CD8-positive, alpha-beta memory T cell (primary cell): Measurements from ENCODE around the gene IL6ST. TPM values are rescaled to one million over a fixed set of nuclear protein-coding genes. Genes with fewer than 3 reads are reported as not detected.

Source experiments
- CTCF ChIA-PET: fragments of 350-600 bp; sonication (Branson Sonifier 250); formaldehyde crosslinking; loops from one replicate; lab custom pipeline; 2021; ENCODE audit warnings: antibody characterized with exemption; lab: Charles Lee
- POLR2A ChIA-PET: fragments of 350-600 bp; sonication (Branson Sonifier 250); formaldehyde crosslinking; loops from one replicate; lab custom pipeline; 2021; ENCODE audit warnings: antibody characterized with exemption; lab: Charles Lee
- DNase-seq, 5 donors: peaks; one replicate each; pipeline versions ENCODE4 v3.0.0 to v3.0.0-alpha.2; 2020 to 2022; ENCODE audit warnings: mixed read lengths in 1 of 5
- H3K27ac ChIP-seq: one replicate; pipeline ENCODE4 v1.7.0; 2013; ENCODE audit warnings: low read depth, mild to moderate bottlenecking, low read length, moderate library complexity
- H3K27me3 ChIP-seq: 2 replicates; pipeline ENCODE4 v1.7.0; 2013; ENCODE audit warnings: low read length, mild to moderate bottlenecking; ENCODE audit not compliant: insufficient read depth, poor library complexity, severe bottlenecking
- H3K36me3 ChIP-seq: 2 replicates; pipeline ENCODE4 v1.7.0; 2013; ENCODE audit warnings: mild to moderate bottlenecking, low read length, moderate library complexity; ENCODE audit not compliant: insufficient read depth
- H3K4me1 ChIP-seq: 2 replicates; pipeline ENCODE4 v1.7.0; 2013; ENCODE audit warnings: mild to moderate bottlenecking, low read length, moderate library complexity; ENCODE audit not compliant: insufficient read depth
- H3K4me3 ChIP-seq: 2 replicates; pipeline ENCODE4 v1.7.0; 2013; ENCODE audit warnings: mild to moderate bottlenecking, low read length
- H3K9me3 ChIP-seq: 2 replicates; pipeline ENCODE4 v1.7.0; 2013; ENCODE audit warnings: mild to moderate bottlenecking, low read length
- H3K27ac Mint-ChIP-seq, 8 donors: one replicate each; pipeline ENCODE4 v1.8.0; 2020 to 2021; ENCODE audit warnings: mixed read lengths in 8 of 8, mild to moderate bottlenecking in 6 of 8, inconsistent platforms in 3 of 8, moderate library complexity in 3 of 8
- H3K27me3 Mint-ChIP-seq, 2 donors: one replicate each; pipeline ENCODE4 v1.8.0; 2020 to 2021; ENCODE audit warnings: mixed read lengths in 2 of 2, mild to moderate bottlenecking in 1 of 2, moderate library complexity in 1 of 2
- H3K36me3 Mint-ChIP-seq, 3 donors: one replicate each; pipeline ENCODE4 v1.8.0; 2020 to 2021; ENCODE audit warnings: mixed read lengths in 3 of 3, inconsistent platforms in 1 of 3, mild to moderate bottlenecking in 1 of 3
- H3K4me1 Mint-ChIP-seq, 3 donors: one replicate each; pipeline ENCODE4 v1.8.0; 2020 to 2021; ENCODE audit warnings: mixed read lengths in 3 of 3, inconsistent platforms in 1 of 3, mild to moderate bottlenecking in 1 of 3
- H3K4me3 Mint-ChIP-seq, 7 donors: one replicate each; pipeline ENCODE4 v1.8.0; 2020 to 2021; ENCODE audit warnings: mixed read lengths in 7 of 7, mild to moderate bottlenecking in 6 of 7, moderate library complexity in 4 of 7, inconsistent platforms in 2 of 7
- H3K9me3 Mint-ChIP-seq, 5 donors: one replicate each; pipeline ENCODE4 v1.8.0; 2020 to 2022; ENCODE audit warnings: mixed read lengths in 5 of 5, mild to moderate bottlenecking in 3 of 5, moderate library complexity in 2 of 5, inconsistent platforms in 1 of 5
- polyA plus RNA-seq: library from polyadenylated mRNA; unstranded; fragments of 300-500 nt; fragmentation: Illumina TruSeq; gene quantifications from one replicate; pipeline ENCODE4 v1.2.3, GENCODE V29; 2021
- total RNA-seq, 2 experiments: library from RNA; stranded (reverse); gene quantifications; one replicate each; pipeline ENCODE4 v1.2.3, GENCODE V29; 2021

Gene IL6ST
- total and polyA plus RNA-seq, 3 experiments from 2014 or later = 18.1 to 60.0 (median 52.2) TPM

- no peak overlapping the region for H3K27ac Mint-ChIP-seq
- CTCF ChIA-PET = no interaction called here
- H3K4me1 Mint-ChIP-seq = peaks cover 40 to 76% (median 63%) of the 10 kb centered on the region in 3 donors
- H3K36me3 Mint-ChIP-seq = peaks cover 0 to 18% (median 1%) of the 10 kb centered on the region in 3 donors
- no peaks in the 10 kb centered on the region for H3K27me3 Mint-ChIP-seq
- no peaks in the 10 kb centered on the region for H3K9me3 Mint-ChIP-seq
- no peak for DNase-seq
- H3K36me3 ChIP-seq = no peaks in the 10 kb centered on the region
- peak overlapping the region; percentile 29 for H3K4me3 ChIP-seq
- no peaks in the 10 kb centered on the region for H3K27me3 ChIP-seq
- H3K4me3 Mint-ChIP-seq = no peak overlapping the region
- POLR2A ChIA-PET = no interaction called here
- peaks cover 59% of the 10 kb centered on the region for H3K4me1 ChIP-seq
- H3K9me3 ChIP-seq = no peaks in the 10 kb centered on the region
- no peak overlapping the region for H3K27ac ChIP-seq
These were observed 9.6 kb downstream of the IL6ST start for GRCh38 chr5:55985181-55985580.

GRCh38 chr5:55983986-55984385 is 10.8 kb downstream of the IL6ST start:
- Mint-ChIP-seq H3K27me3 (no peaks in the 10 kb centered on the region), H3K36me3 (peaks cover 0 to 27% (median 4%) of the 10 kb centered on the region in 3 donors), H3K4me3 (no peak overlapping the region), H3K27ac (peak overlapping the region in 2 of 8 donors; percentile 21 to 68), H3K9me3 (no peaks in the 10 kb centered on the region), H3K4me1 (peaks cover 33 to 72% (median 56%) of the 10 kb centered on the region in 3 donors)
- ChIA-PET CTCF (no interaction called here), POLR2A (no interaction called here)
- H3K36me3 ChIP-seq = no peaks in the 10 kb centered on the region
- peaks cover 65% of the 10 kb centered on the region for H3K4me1 ChIP-seq
- H3K27me3 ChIP-seq = no peaks in the 10 kb centered on the region
- H3K4me3 ChIP-seq = no peak overlapping the region
- H3K9me3 ChIP-seq = no peaks in the 10 kb centered on the region
- H3K27ac ChIP-seq = no peak overlapping the region
- DNase-seq = no peak

GRCh38 chr5:55982957-55983381 is 11.8 kb downstream of the IL6ST start:
- Histone ChIP-seq H3K36me3 (no peaks in the 10 kb centered on the region), H3K9me3 (no peaks in the 10 kb centered on the region), H3K27ac (no peak overlapping the region), H3K4me1 (peaks cover 74% of the 10 kb centered on the region), H3K4me3 (peak overlapping the region; percentile 37), H3K27me3 (no peaks in the 10 kb centered on the region)
- peak overlapping the region in 1 of 8 donors; percentile 32 for H3K27ac Mint-ChIP-seq
- H3K9me3 Mint-ChIP-seq = no peaks in the 10 kb centered on the region
- peaks cover 35 to 77% (median 57%) of the 10 kb centered on the region in 3 donors for H3K4me1 Mint-ChIP-seq
- H3K4me3 Mint-ChIP-seq = no peak overlapping the region
- ChIA-PET POLR2A (interaction anchor here (0.5 to 0.6 kb wide), 3 partner anchors 11 to 75 kb away, joined by 3 to 10 read pairs (median 3); no protein-coding TSS in a partner anchor), CTCF (interaction anchor here (0.8 to 1.2 kb wide), 4 partner anchors 9 to 219 kb away, joined by 4 to 6 read pairs (median 6); no protein-coding TSS in a partner anchor)
- H3K27me3 Mint-ChIP-seq = no peaks in the 10 kb centered on the region
- peaks cover 0 to 32% (median 6%) of the 10 kb centered on the region in 3 donors for H3K36me3 Mint-ChIP-seq
- DNase-seq = peak in 1 of 5 donors; percentile 47

- H3K27ac ChIP-seq = no peak overlapping the region
- no peaks in the 10 kb centered on the region for H3K27me3 Mint-ChIP-seq
- peaks cover 64% of the 10 kb centered on the region for H3K4me1 ChIP-seq
- no peaks in the 10 kb centered on the region for H3K27me3 ChIP-seq
- no peaks in the 10 kb centered on the region for H3K9me3 ChIP-seq
- H3K9me3 Mint-ChIP-seq = no peaks in the 10 kb centered on the region
- peaks cover 10 to 43% (median 36%) of the 10 kb centered on the region in 3 donors for H3K4me1 Mint-ChIP-seq
- ChIA-PET CTCF (interaction anchor here (0.8 kb wide), 1 partner anchor 227 kb away, joined by 3 read pairs; no protein-coding TSS in a partner anchor), POLR2A (no interaction called here)
- H3K4me3 Mint-ChIP-seq = no peak overlapping the region
- peaks cover 0 to 63% (median 14%) of the 10 kb centered on the region in 3 donors for H3K36me3 Mint-ChIP-seq
- no peak for DNase-seq
- peak overlapping the region in 1 of 8 donors; percentile 27 for H3K27ac Mint-ChIP-seq
- H3K4me3 ChIP-seq = no peak overlapping the region
- peaks cover 30% of the 10 kb centered on the region for H3K36me3 ChIP-seq
These were observed 21.5 kb downstream of the IL6ST start for GRCh38 chr5:55973296-55973695.

- H3K36me3 ChIP-seq = peaks cover 21% of the 10 kb centered on the region
- H3K4me1 ChIP-seq = peaks cover 40% of the 10 kb centered on the region
- H3K4me1 Mint-ChIP-seq = peaks cover 10 to 31% (median 22%) of the 10 kb centered on the region in 3 donors
- ChIA-PET POLR2A (no interaction called here), CTCF (no interaction called here)
- peak overlapping the region in 2 of 8 donors; percentile 76 for H3K27ac Mint-ChIP-seq
- H3K36me3 Mint-ChIP-seq = peaks cover 0 to 56% (median 18%) of the 10 kb centered on the region in 3 donors
- no peak overlapping the region for H3K27ac ChIP-seq
- H3K4me3 Mint-ChIP-seq = no peak overlapping the region
- H3K27me3 Mint-ChIP-seq = no peaks in the 10 kb centered on the region
- H3K9me3 ChIP-seq = no peaks in the 10 kb centered on the region
- DNase-seq = no peak
- H3K27me3 ChIP-seq = no peaks in the 10 kb centered on the region
- no peak overlapping the region for H3K4me3 ChIP-seq
- H3K9me3 Mint-ChIP-seq = no peaks in the 10 kb centered on the region
These were observed 24.8 kb downstream of the IL6ST start for GRCh38 chr5:55969956-55970355.

- H3K4me1 Mint-ChIP-seq = peaks cover 8 to 16% (median 9%) of the 10 kb centered on the region in 3 donors
- H3K36me3 ChIP-seq = peaks cover 26% of the 10 kb centered on the region
These were observed 28.5 kb downstream of the IL6ST start for GRCh38 chr5:55966284-55966683.

GRCh38 chr5:55965525-55965924 is 29.2 kb downstream of the IL6ST start:
- Histone ChIP-seq H3K4me3 (no peak overlapping the region), H3K4me1 (peaks cover 12% of the 10 kb centered on the region), H3K27me3 (no peaks in the 10 kb centered on the region), H3K27ac (no peak overlapping the region), H3K9me3 (no peaks in the 10 kb centered on the region), H3K36me3 (peaks cover 33% of the 10 kb centered on the region)
- ChIA-PET CTCF (no interaction called here), POLR2A (no interaction called here)
- Mint-ChIP-seq H3K4me3 (no peak overlapping the region), H3K27me3 (no peaks in the 10 kb centered on the region), H3K36me3 (peaks cover 0 to 62% (median 13%) of the 10 kb centered on the region in 3 donors), H3K9me3 (no peaks in the 10 kb centered on the region), H3K27ac (no peak overlapping the region), H3K4me1 (peaks cover 4 to 11% (median 4%) of the 10 kb centered on the region in 3 donors)
- DNase-seq = no peak

More at GRCh38 chr5:55966284-55966683, 28.5 kb downstream of the IL6ST start:
- POLR2A ChIA-PET = no interaction called here
- CTCF ChIA-PET = no interaction called here
- Mint-ChIP-seq H3K27me3 (no peaks in the 10 kb centered on the region), H3K4me3 (no peak overlapping the region), H3K27ac (peak overlapping the region in 2 of 8 donors; percentile 29 to 82), H3K36me3 (peaks cover 0 to 59% (median 8%) of the 10 kb centered on the region in 3 donors), H3K9me3 (no peaks in the 10 kb centered on the region)
- no peaks in the 10 kb centered on the region for H3K27me3 ChIP-seq
- H3K4me1 ChIP-seq = peaks cover 20% of the 10 kb centered on the region
- no peak overlapping the region for H3K27ac ChIP-seq
- H3K9me3 ChIP-seq = no peaks in the 10 kb centered on the region
- no peak overlapping the region for H3K4me3 ChIP-seq
- DNase-seq = no peak

- Mint-ChIP-seq H3K27me3 (no peaks in the 10 kb centered on the region), H3K36me3 (peaks cover 0 to 67% (median 17%) of the 10 kb centered on the region in 3 donors), H3K9me3 (no peaks in the 10 kb centered on the region), H3K27ac (peak overlapping the region in 1 of 8 donors; percentile 85), H3K4me3 (no peak overlapping the region), H3K4me1 (no peaks in the 10 kb centered on the region)
- H3K27ac ChIP-seq = no peak overlapping the region
- no peak for DNase-seq
- ChIA-PET POLR2A (no interaction called here), CTCF (no interaction called here)
- peaks cover 31% of the 10 kb centered on the region for H3K36me3 ChIP-seq
- H3K4me1 ChIP-seq = peaks cover 4% of the 10 kb centered on the region
- no peak overlapping the region for H3K4me3 ChIP-seq
- no peaks in the 10 kb centered on the region for H3K9me3 ChIP-seq
- H3K27me3 ChIP-seq = no peaks in the 10 kb centered on the region
These were observed 34.0 kb downstream of the IL6ST start for GRCh38 chr5:55960779-55961178.
